ENCODE results near the gene MALT1. TPM values are rescaled to one million over a fixed set of nuclear protein-coding genes. Genes with fewer than 3 reads are reported as not detected.
A peak's percentile ranks its signal among the peaks of the same experiment; 100 is the strongest.

Gene MALT1
- total RNA-seq, 1 experiment from 2014 or later, result 28.5 TPM

- POLR2A ChIA-PET, result interaction anchor here (0.7 to 2.1 kb wide), 4 partner anchors 16 to 166 kb away, joined by 3 to 8 read pairs (median 3); partner anchors contain the start of gene MALT1
- Mint-ChIP-seq H3K4me3 (ENCODE audit: unreplicated experiment) (no peak overlapping the region), H3K36me3 (ENCODE audit: insufficient read depth, unreplicated experiment) (peaks cover 46% of the 10 kb centered on the region), H3K27me3 (ENCODE audit: insufficient read depth, unreplicated experiment) (no peaks in the 10 kb centered on the region), H3K4me1 (ENCODE audit: insufficient read depth, unreplicated experiment) (peaks cover 13% of the 10 kb centered on the region), H3K27ac (ENCODE audit: low read depth, unreplicated experiment) (no peak overlapping the region), H3K9me3 (ENCODE audit: unreplicated experiment) (no peaks in the 10 kb centered on the region)
- TSS peak; percentile 5 for BruUV-seq (replicated peaks)
- CTCF ChIA-PET, result interaction anchor here (0.9 to 1.5 kb wide), 3 partner anchors 14 to 65 kb away, joined by 3 to 4 read pairs (median 4); no protein-coding TSS in a partner anchor
- DNase-seq (ENCODE audit: unreplicated experiment), result no peak
- TF ChIP-seq CTCF (IDR thresholded peaks at IDR 0.05; ENCODE audit: unreplicated experiment), result no peak
- intact Hi-C loops (cut with micrococcal nuclease), result no loop called here
Measured at GRCh38 chr18:58698701-58699193, 27.5 kb downstream of the MALT1 start.

- BruUV-seq (replicated peaks), result no TSS peak
Measured at GRCh38 chr18:58699551-58699950, 28.3 kb downstream of the MALT1 start.

GRCh38 chr18:58700209-58700608 is 28.9 kb downstream of the MALT1 start:
- BruUV-seq (replicated peaks), result no TSS peak
- Mint-ChIP-seq H3K27ac (ENCODE audit: low read depth, unreplicated experiment) (no peak overlapping the region), H3K36me3 (ENCODE audit: insufficient read depth, unreplicated experiment) (peaks cover 46% of the 10 kb centered on the region), H3K4me1 (ENCODE audit: insufficient read depth, unreplicated experiment) (peaks cover 6% of the 10 kb centered on the region), H3K4me3 (ENCODE audit: unreplicated experiment) (no peak overlapping the region), H3K9me3 (ENCODE audit: unreplicated experiment) (no peaks in the 10 kb centered on the region), H3K27me3 (ENCODE audit: insufficient read depth, unreplicated experiment) (no peaks in the 10 kb centered on the region)
- TF ChIP-seq CTCF (IDR thresholded peaks at IDR 0.05; ENCODE audit: unreplicated experiment), result no peak
- DNase-seq (ENCODE audit: unreplicated experiment), result no peak
- ChIA-PET POLR2A (interaction anchor here (0.8 to 2.1 kb wide), 3 partner anchors 10 to 28 kb away, joined by 3 to 8 read pairs (median 6); no protein-coding TSS in a partner anchor), CTCF (interaction anchor here (0.7 to 0.9 kb wide), 2 partner anchors 169 to 241 kb away, joined by 3 read pairs; no protein-coding TSS in a partner anchor)
- intact Hi-C loops (cut with micrococcal nuclease), result no loop called here

More at GRCh38 chr18:58699551-58699950, 28.3 kb downstream of the MALT1 start:
- CTCF ChIA-PET, result interaction anchor here (0.7 to 0.9 kb wide), 2 partner anchors 169 to 240 kb away, joined by 3 read pairs; no protein-coding TSS in a partner anchor
- no peak overlapping the region for H3K4me3 Mint-ChIP-seq (ENCODE audit: unreplicated experiment)
- DNase-seq (ENCODE audit: unreplicated experiment), result peak; percentile 17
- peaks cover 46% of the 10 kb centered on the region for H3K36me3 Mint-ChIP-seq (ENCODE audit: insufficient read depth, unreplicated experiment)
- intact Hi-C loops (cut with micrococcal nuclease), result no loop called here
- TF ChIP-seq CTCF (IDR thresholded peaks at IDR 0.05; ENCODE audit: unreplicated experiment), result no peak
- no peaks in the 10 kb centered on the region for H3K9me3 Mint-ChIP-seq (ENCODE audit: unreplicated experiment)
- peaks cover 6% of the 10 kb centered on the region for H3K4me1 Mint-ChIP-seq (ENCODE audit: insufficient read depth, unreplicated experiment)
- POLR2A ChIA-PET, result interaction anchor here (0.7 to 2.1 kb wide), 2 partner anchors 17 to 28 kb away, joined by 3 to 8 read pairs; partner anchors contain the start of gene MALT1
- no peak overlapping the region for H3K27ac Mint-ChIP-seq (ENCODE audit: low read depth, unreplicated experiment)
- H3K27me3 Mint-ChIP-seq (ENCODE audit: insufficient read depth, unreplicated experiment), result no peaks in the 10 kb centered on the region

GRCh38 chr18:58712930-58713329 is 41.7 kb downstream of the MALT1 start:
- Mint-ChIP-seq H3K9me3 (ENCODE audit: unreplicated experiment) (no peaks in the 10 kb centered on the region), H3K27me3 (ENCODE audit: insufficient read depth, unreplicated experiment) (no peaks in the 10 kb centered on the region), H3K4me1 (ENCODE audit: insufficient read depth, unreplicated experiment) (no peaks in the 10 kb centered on the region), H3K4me3 (ENCODE audit: unreplicated experiment) (no peak overlapping the region), H3K27ac (ENCODE audit: low read depth, unreplicated experiment) (no peak overlapping the region), H3K36me3 (ENCODE audit: insufficient read depth, unreplicated experiment) (peaks cover 26% of the 10 kb centered on the region)
- ChIA-PET CTCF (interaction anchor here (1.8 kb wide), 1 partner anchor 51 kb away, joined by 3 read pairs; no protein-coding TSS in a partner anchor), POLR2A (no interaction called here)
- TF ChIP-seq CTCF (IDR thresholded peaks at IDR 0.05; ENCODE audit: unreplicated experiment), result no peak
- no peak for DNase-seq (ENCODE audit: unreplicated experiment)
- no TSS peak for BruUV-seq (replicated peaks)
- intact Hi-C loops (cut with micrococcal nuclease), result no loop called here
